Spinal cord (tissue), 10 donors: Measurements from ENCODE around the gene NKX3-2. TPM values are rescaled to one million over a fixed set of nuclear protein-coding genes. Genes with fewer than 3 reads are reported as not detected.
A peak's percentile ranks its signal among the peaks of the same experiment; 100 is the strongest.

ENCODE experiments used
- DNase-seq, 6 donors: peaks; one replicate each; pipeline versions ENCODE4 v3.0.0 to v3.0.0-alpha.2; 2013 to 2015; ENCODE audit warnings: low spot score in 6 of 6, low read depth in 4 of 6
- H3K27ac ChIP-seq: one replicate; pipeline ENCODE4 v1.5.1; 2013; ENCODE audit warnings: low read depth, low read length, control low read depth
- H3K27me3 ChIP-seq: one replicate; pipeline ENCODE4 v1.6.1; 2013; ENCODE audit warnings: low read length; ENCODE audit not compliant: control insufficient read depth, insufficient read depth
- H3K36me3 ChIP-seq: one replicate; pipeline ENCODE4 v1.6.1; 2013; ENCODE audit warnings: low read length; ENCODE audit not compliant: control insufficient read depth, insufficient read depth
- H3K4me1 ChIP-seq: one replicate; pipeline ENCODE4 v1.6.1; 2013; ENCODE audit warnings: low read length; ENCODE audit not compliant: control insufficient read depth, insufficient read depth
- H3K4me3 ChIP-seq: one replicate; pipeline ENCODE4 v1.5.1; 2013; ENCODE audit warnings: low read depth, low read length, control low read depth
- H3K9me3 ChIP-seq: one replicate; pipeline ENCODE4 v1.6.1; 2013; ENCODE audit warnings: low read length; ENCODE audit not compliant: control insufficient read depth, insufficient read depth
- WGBS: methylation state at CpG from one replicate; pipeline ENCODE4 v1.1.5; 2013; ENCODE audit warnings: missing lambda C conversion rate; ENCODE audit not compliant: insufficient coverage; 5-methylcytosine and 5-hydroxymethylcytosine counted together
- polyA plus RNA-seq, 2 donors: library from polyadenylated mRNA; unstranded; fragments of 120-200 nt; gene quantifications; one replicate each; pipeline ENCODE4 v1.2.1, GENCODE V29; 2013; ENCODE audit not compliant: insufficient read length in 2 of 2
- total RNA-seq, 2 donors: library from RNA; depleted of rRNA in 1 of 2; stranded (reverse); fragments of 120-200 nt in 1 of 2; fragments of >200 nt in 1 of 2; gene quantifications; one replicate each; pipeline versions ENCODE4 v1.2.3 to v1.2.4, GENCODE V29; 2013 to 2014
- donor health status: healthy.

NKX3-2 gene
- total and polyA plus RNA-seq, 4 donors = 0.20 to 0.60 (median 0.39) TPM

DNA sequence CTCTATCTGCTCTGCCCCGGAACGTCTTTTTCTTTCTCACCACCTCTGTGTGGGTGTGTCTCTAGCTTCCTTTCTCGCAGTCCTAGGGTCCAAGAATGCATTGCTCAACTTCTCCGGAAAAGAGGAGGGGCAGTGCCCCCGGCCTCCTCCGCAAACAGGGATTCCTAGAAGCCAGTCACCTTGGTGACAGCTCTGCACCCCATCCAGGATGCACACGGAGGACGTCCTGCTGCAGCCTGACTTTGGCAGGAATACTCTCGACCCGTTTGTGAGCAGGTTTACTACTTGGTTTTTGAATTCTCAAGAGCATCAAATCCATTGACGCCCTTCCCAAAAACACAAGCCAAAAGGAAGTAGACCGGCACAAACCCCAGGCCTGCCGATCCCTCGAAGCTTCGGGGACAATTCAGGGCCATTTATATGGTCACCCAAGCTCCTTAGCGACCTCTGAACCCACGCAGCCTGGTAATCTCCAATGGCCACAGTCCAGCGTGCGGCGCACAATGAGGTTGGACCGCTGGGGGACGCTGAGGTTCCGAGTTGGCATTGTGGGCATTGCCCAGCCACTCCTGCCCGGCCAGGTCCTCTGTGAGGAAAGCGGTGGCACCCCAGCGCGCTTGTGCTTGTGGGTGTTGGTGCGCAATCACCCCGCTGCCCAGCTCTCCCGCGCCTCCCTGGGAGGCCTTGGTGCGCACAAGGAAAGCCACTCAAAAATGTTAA, 9.8 kb downstream of the NKX3-2 start:
- DNase-seq = no peak
- WGBS = 2% methylated on average over 30 of the region's 32 CpGs
- Histone ChIP-seq H3K36me3 (no peaks in the 10 kb centered on the region), H3K27me3 (peaks cover 100% of the 10 kb centered on the region), H3K4me3 (no peak overlapping the region), H3K4me1 (peaks cover 32% of the 10 kb centered on the region), H3K27ac (no peak overlapping the region), H3K9me3 (peaks cover 6% of the 10 kb centered on the region)

DNA sequence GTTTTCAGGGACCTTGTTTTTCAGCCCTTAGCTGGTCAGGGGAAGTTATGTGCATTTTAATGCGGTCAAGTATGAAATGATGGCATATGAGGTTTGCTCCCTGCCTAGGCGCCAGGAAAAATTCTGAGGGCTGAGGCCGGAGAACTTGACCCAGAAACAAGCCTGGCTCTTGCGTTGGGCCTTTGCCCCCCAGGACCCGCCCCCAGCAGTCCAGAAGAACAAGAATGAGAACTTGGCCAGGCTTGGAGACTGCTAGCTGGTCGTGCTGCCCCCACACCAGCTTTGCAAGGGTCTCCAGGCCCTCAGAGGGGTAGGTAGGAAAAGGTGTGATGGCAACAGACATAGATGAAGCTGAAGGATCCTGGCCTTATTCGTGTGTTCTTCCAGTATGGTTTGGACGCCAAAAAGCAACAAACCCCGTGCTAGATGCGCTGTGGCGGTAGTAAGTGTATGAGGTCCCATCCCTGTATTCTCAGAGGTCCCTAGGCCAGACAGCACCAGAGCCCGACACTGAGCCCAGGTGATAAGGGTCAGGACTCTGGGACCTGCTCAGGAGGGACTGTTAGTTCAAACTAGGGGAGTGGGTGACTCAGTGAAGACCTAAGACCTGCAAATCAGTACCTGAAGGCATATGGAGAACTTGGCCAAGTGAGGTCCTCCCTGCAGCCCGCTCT, 10.5 kb downstream of the NKX3-2 start:
- Histone ChIP-seq H3K36me3 (no peaks in the 10 kb centered on the region), H3K27ac (no peak overlapping the region)
- WGBS = 9% methylated on average over 13 of the region's 13 CpGs

GRCh38 chr4:13531625-13531998, 12.7 kb downstream of the NKX3-2 start:
- peak in 1 of 6 donors; percentile 21 for DNase-seq
- Histone ChIP-seq H3K27ac (no peak overlapping the region), H3K4me1 (peaks cover 25% of the 10 kb centered on the region), H3K4me3 (no peak overlapping the region), H3K27me3 (peaks cover 100% of the 10 kb centered on the region), H3K36me3 (no peaks in the 10 kb centered on the region), H3K9me3 (no peaks in the 10 kb centered on the region)
- 3% methylated on average over 4 of the region's 8 CpGs for WGBS

More for the DNA sequence above, 10.5 kb downstream of the NKX3-2 start:
- Histone ChIP-seq H3K27me3 (peaks cover 100% of the 10 kb centered on the region), H3K9me3 (peaks cover 6% of the 10 kb centered on the region), H3K4me3 (no peak overlapping the region), H3K4me1 (peaks cover 32% of the 10 kb centered on the region)
- DNase-seq = no peak

GRCh38 chr4:13530823-13531624, 13.3 kb downstream of the NKX3-2 start:
- Histone ChIP-seq H3K4me1 (peaks cover 23% of the 10 kb centered on the region), H3K9me3 (no peaks in the 10 kb centered on the region), H3K27ac (no peak overlapping the region), H3K36me3 (no peaks in the 10 kb centered on the region), H3K27me3 (peaks cover 100% of the 10 kb centered on the region), H3K4me3 (no peak overlapping the region)
- WGBS = 3% methylated on average over 33 of the region's 35 CpGs
- peak in 1 of 6 donors; percentile 10 for DNase-seq

GRCh38 chr4:13529128-13529919, 15.0 kb downstream of the NKX3-2 start:
- WGBS = 2% methylated on average over 22 of the region's 37 CpGs
- Histone ChIP-seq H3K36me3 (no peaks in the 10 kb centered on the region), H3K27me3 (peaks cover 100% of the 10 kb centered on the region), H3K9me3 (peaks cover 6% of the 10 kb centered on the region), H3K4me1 (peaks cover 19% of the 10 kb centered on the region), H3K4me3 (no peak overlapping the region), H3K27ac (no peak overlapping the region)
- peak in 1 of 6 donors; percentile 57 for DNase-seq

DNA sequence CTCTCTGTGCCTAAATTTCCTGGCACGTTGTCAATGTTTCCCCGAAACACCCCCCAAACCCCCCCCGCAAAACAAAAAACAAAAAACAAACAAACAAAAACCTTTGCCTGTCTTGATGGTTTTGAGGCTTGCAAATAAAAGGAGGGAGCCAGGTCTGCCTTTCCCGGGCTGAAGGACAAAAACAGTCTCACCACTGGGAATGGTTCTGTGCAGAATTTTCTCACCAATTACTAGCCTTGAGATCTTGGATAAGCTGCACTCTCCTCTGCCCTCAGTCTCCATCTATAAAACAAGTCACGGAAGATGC, 15.5 kb downstream of the NKX3-2 start:
- peaks cover 100% of the 10 kb centered on the region for H3K27me3 ChIP-seq
- peak in 1 of 6 donors; percentile 24 for DNase-seq
- WGBS = 0% methylated on average over 3 of the region's 5 CpGs

GRCh38 chr4:13527981-13528820, 16.1 kb downstream of the NKX3-2 start:
- H3K9me3 ChIP-seq = peaks cover 10% of the 10 kb centered on the region
- H3K36me3 ChIP-seq = no peaks in the 10 kb centered on the region
- 8% methylated on average over 4 of the region's 35 CpGs for WGBS
- no peak overlapping the region for H3K27ac ChIP-seq
- H3K4me3 ChIP-seq = no peak overlapping the region
- peaks cover 100% of the 10 kb centered on the region for H3K27me3 ChIP-seq
- no peak for DNase-seq
- H3K4me1 ChIP-seq = peaks cover 22% of the 10 kb centered on the region

More for the DNA sequence above, 15.5 kb downstream of the NKX3-2 start:
- no peak overlapping the region for H3K4me3 ChIP-seq
- H3K36me3 ChIP-seq = no peaks in the 10 kb centered on the region
- peaks cover 10% of the 10 kb centered on the region for H3K9me3 ChIP-seq
- H3K27ac ChIP-seq = no peak overlapping the region
- H3K4me1 ChIP-seq = peaks cover 19% of the 10 kb centered on the region

DNA sequence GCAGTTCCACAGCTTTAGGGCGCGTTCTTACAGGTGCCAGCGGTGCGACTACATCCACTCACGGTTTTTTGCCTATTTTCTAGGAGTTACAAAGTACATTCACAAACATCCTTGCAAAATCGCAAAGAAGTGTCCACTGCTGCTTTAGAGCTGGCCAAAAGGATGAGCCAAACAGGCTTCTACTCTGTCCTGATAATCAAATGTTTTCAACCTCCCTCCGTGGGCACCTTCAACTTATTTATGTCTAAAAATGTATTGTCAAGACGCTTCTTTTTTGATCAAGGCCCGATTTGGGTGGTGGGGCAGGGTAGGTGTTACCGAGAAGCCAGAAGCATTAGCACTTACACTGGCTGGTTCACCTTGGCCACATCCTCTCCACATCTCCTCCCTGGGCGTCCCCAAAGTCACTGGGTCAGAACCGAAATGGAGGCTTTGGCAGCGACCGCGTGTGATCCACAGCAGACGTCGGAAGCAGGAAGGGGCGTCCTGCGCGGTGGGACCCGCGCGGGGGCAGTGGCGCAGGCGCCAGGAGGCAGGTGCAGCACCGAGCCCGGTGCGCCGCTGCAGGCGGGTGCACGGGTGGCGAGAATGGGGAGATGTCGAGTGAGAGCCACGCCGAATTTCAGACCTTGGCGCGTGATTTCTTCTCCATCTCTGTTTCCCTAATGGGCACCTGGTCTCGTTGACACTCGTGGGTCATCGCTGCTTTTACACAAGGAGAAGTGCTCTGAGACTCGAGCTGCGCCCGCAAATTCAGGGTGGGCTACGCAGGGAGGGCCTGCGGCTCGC, 16.9 kb downstream of the NKX3-2 start:
- Histone ChIP-seq H3K9me3 (peaks cover 10% of the 10 kb centered on the region), H3K36me3 (no peaks in the 10 kb centered on the region), H3K27me3 (peaks cover 100% of the 10 kb centered on the region), H3K4me1 (peaks cover 30% of the 10 kb centered on the region), H3K4me3 (no peak overlapping the region), H3K27ac (no peak overlapping the region)
- 1% methylated on average over 41 of the region's 46 CpGs for WGBS
- DNase-seq = no peak
